Measurements from ENCODE around the gene NMNAT3.

NMNAT3 gene

DNA sequence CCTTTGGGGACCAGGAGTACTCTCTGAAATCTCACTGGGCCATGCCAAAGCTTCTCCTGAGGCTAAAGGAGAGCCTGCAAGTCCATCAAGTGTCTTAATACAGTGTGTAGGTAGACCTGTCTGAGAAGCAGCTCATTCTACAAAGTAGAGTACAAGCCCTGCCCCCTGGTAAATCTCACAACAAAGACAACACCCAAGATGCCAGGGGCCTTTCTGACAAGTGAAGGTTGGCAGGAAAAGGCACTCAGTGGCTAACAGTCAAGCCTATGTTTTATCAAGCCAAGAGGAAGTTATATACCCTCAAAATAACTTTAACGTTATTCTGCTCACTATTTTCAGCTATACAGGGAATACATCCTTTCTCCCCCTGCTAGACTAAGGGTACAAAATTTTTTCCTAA lies 58.3 kb downstream of the NMNAT3 start:
- no peak for TF ChIP-seq EZH2phosphoT487 (conservative IDR thresholded peaks at IDR 0.05; ENCODE audit: low read length)
- TF ChIP-seq, protein P1, sequence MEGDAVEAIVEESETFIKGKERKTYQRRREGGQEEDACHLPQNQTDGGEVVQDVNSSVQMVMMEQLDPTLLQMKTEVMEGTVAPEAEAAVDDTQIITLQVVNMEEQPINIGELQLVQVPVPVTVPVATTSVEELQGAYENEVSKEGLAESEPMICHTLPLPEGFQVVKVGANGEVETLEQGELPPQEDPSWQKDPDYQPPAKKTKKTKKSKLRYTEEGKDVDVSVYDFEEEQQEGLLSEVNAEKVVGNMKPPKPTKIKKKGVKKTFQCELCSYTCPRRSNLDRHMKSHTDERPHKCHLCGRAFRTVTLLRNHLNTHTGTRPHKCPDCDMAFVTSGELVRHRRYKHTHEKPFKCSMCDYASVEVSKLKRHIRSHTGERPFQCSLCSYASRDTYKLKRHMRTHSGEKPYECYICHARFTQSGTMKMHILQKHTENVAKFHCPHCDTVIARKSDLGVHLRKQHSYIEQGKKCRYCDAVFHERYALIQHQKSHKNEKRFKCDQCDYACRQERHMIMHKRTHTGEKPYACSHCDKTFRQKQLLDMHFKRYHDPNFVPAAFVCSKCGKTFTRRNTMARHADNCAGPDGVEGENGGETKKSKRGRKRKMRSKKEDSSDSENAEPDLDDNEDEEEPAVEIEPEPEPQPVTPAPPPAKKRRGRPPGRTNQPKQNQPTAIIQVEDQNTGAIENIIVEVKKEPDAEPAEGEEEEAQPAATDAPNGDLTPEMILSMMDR (IDR thresholded peaks at IDR 0.05; ENCODE audit: insufficient read depth, low read length, poor library complexity, severe bottlenecking) = no peak
- no peak overlapping the region for H3K4me2 ChIP-seq (ENCODE audit: low read depth, low read length, poor library complexity, severe bottlenecking)
- no peak overlapping the region for H2AFZ ChIP-seq (ENCODE audit: low read depth, low read length, severe bottlenecking)
- H3K79me2 ChIP-seq (ENCODE audit: insufficient read depth, low read length) = no peaks in the 10 kb centered on the region
- no peak overlapping the region for H3K27ac ChIP-seq (ENCODE audit: low read depth, low read length)
- no peak overlapping the region for H3K4me3 ChIP-seq (ENCODE audit: insufficient read depth, low read length, poor library complexity, severe bottlenecking)
- H3K9ac ChIP-seq (ENCODE audit: low read length) = no peak overlapping the region
- H3F3A ChIP-seq (ENCODE audit: insufficient read depth) = no peaks in the 10 kb centered on the region
- H4K20me1 ChIP-seq (ENCODE audit: low read depth, low read length) = no peaks in the 10 kb centered on the region
- H3K9me2 ChIP-seq (replicated peaks; ENCODE audit: insufficient read depth, low read length) = no peaks in the 10 kb centered on the region
- H3K36me3 ChIP-seq (ENCODE audit: low read length) = no peaks in the 10 kb centered on the region
- H3K27me3 ChIP-seq (ENCODE audit: low read length) = no peaks in the 10 kb centered on the region
- H3K9me3 ChIP-seq (ENCODE audit: insufficient read depth, low read length) = no peaks in the 10 kb centered on the region

DNA sequence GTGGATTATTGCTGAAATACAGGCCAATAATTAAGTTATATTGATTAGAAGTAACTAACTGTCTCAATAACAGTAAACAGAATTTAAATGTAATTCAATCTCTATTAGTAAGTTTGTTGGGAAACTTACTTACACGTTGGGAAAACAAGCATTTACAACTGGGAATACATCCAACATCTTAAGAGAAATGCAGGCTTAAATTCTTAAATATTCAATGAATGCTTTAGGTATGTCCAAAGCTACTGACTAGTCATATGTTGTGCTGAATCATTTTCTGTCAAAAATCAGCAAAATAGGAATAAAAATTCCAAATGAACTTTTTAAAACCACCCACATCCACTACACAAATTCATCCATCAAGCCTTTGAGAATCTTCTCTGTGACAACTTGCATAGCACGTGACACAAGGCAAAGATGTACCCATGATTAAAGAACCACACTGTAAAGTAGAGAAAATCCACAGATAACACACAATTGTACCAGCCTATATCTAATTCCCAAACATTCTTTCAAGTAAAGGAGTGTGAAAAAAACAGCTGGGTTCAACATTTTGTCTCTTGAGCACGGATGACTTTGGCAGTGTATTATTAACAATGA lies 60.0 kb downstream of the NMNAT3 start:
- H3K4me2 ChIP-seq (ENCODE audit: low read depth, low read length, poor library complexity, severe bottlenecking) = no peak overlapping the region
- H3F3A ChIP-seq (ENCODE audit: insufficient read depth) = no peaks in the 10 kb centered on the region
- H3K9me2 ChIP-seq (replicated peaks; ENCODE audit: insufficient read depth, low read length) = no peaks in the 10 kb centered on the region
- H2AFZ ChIP-seq (ENCODE audit: low read depth, low read length, severe bottlenecking) = no peak overlapping the region
- H4K20me1 ChIP-seq (ENCODE audit: low read depth, low read length) = no peaks in the 10 kb centered on the region
- no peaks in the 10 kb centered on the region for H3K9me3 ChIP-seq (ENCODE audit: insufficient read depth, low read length)
- H3K4me3 ChIP-seq (ENCODE audit: insufficient read depth, low read length, poor library complexity, severe bottlenecking) = no peak overlapping the region
- H3K36me3 ChIP-seq (ENCODE audit: low read length) = no peaks in the 10 kb centered on the region
- H3K27me3 ChIP-seq (ENCODE audit: low read length) = no peaks in the 10 kb centered on the region
- H3K9ac ChIP-seq (ENCODE audit: low read length) = no peak overlapping the region
- no peak overlapping the region for H3K27ac ChIP-seq (ENCODE audit: low read depth, low read length)
- H3K79me2 ChIP-seq (ENCODE audit: insufficient read depth, low read length) = no peaks in the 10 kb centered on the region
- no peak for TF ChIP-seq EZH2phosphoT487 (conservative IDR thresholded peaks at IDR 0.05; ENCODE audit: low read length)
- TF ChIP-seq, protein P1 (IDR thresholded peaks at IDR 0.05; ENCODE audit: insufficient read depth, low read length, poor library complexity, severe bottlenecking) = no peak

DNA sequence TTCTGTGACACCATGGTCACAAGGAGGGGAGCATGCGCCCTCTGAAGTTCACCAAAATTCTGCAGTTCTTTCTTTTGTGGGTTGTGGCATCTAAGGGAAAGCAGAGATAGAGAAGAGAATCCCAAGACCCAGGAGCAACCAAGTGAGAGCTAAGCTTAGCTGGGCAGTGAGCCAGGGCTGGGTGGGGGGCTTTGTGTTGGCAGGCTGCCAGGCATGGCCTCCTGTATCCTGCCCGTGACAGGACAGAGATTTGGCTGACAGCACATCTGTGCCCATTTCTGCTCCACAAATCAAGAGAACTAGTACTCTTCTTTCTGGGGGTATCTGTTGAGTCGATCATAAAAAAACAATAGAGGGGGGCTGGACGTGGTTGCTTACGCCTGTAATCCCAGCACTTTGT lies 66.2 kb downstream of the NMNAT3 start:
- Histone ChIP-seq H3K27ac (ENCODE audit: low read depth, low read length) (no peak overlapping the region), H3K4me3 (ENCODE audit: insufficient read depth, low read length, poor library complexity, severe bottlenecking) (no peak overlapping the region), H3F3A (ENCODE audit: insufficient read depth) (no peaks in the 10 kb centered on the region), H3K27me3 (ENCODE audit: low read length) (no peaks in the 10 kb centered on the region), H3K36me3 (ENCODE audit: low read length) (no peaks in the 10 kb centered on the region), H3K9ac (ENCODE audit: low read length) (no peak overlapping the region), H2AFZ (ENCODE audit: low read depth, low read length, severe bottlenecking) (no peak overlapping the region), H3K4me2 (ENCODE audit: low read depth, low read length, poor library complexity, severe bottlenecking) (no peak overlapping the region), H3K9me2 (replicated peaks; ENCODE audit: insufficient read depth, low read length) (no peaks in the 10 kb centered on the region), H4K20me1 (ENCODE audit: low read depth, low read length) (no peaks in the 10 kb centered on the region), H3K79me2 (ENCODE audit: insufficient read depth, low read length) (no peaks in the 10 kb centered on the region), H3K9me3 (ENCODE audit: insufficient read depth, low read length) (no peaks in the 10 kb centered on the region)
- TF ChIP-seq, protein P1 (IDR thresholded peaks at IDR 0.05; ENCODE audit: insufficient read depth, low read length, poor library complexity, severe bottlenecking) = no peak
- TF ChIP-seq EZH2phosphoT487 (conservative IDR thresholded peaks at IDR 0.05; ENCODE audit: low read length) = no peak

Measured in SU-DHL-6 (cell line).